ENCODE data around the gene ATXN2. TPM values are rescaled to one million over a fixed set of nuclear protein-coding genes. Genes with fewer than 3 reads are reported as not detected.

ATXN2 gene
- total and polyA plus RNA-seq, 9 of the 15 experiments (the other 6 are each of a cell fraction or from before 2014, with no cell fraction given) = 16.8 to 67.8 (median 29.3) TPM

- TF ChIP-seq ARID3B (CRISPR knock-in tag; IDR thresholded peaks at IDR 0.05; ENCODE audit: borderline replicate concordance) (no peak), U2AF1 (optimal IDR thresholded peaks at IDR 0.05; ENCODE audit: low read depth, low read length) (no peak), BMI1 (IDR thresholded peaks at IDR 0.05; ENCODE audit: low read length) (no peak), TAF9B (IDR thresholded peaks at IDR 0.05; ENCODE audit: partially characterized antibody) (no peak), WHSC1 (IDR thresholded peaks at IDR 0.05; ENCODE audit: low read length) (no peak), ELK3 (CRISPR knock-in tag; IDR thresholded peaks at IDR 0.05) (no peak), CHD4 (IDR thresholded peaks at IDR 0.05; ENCODE audit: insufficient read depth, insufficient replicate concordance, low read depth, low read length, poor library complexity, severe bottlenecking) (no peak), ZNF696 (CRISPR knock-in tag; conservative IDR thresholded peaks at IDR 0.05) (no peak), RHOXF2B (CRISPR knock-in tag; conservative IDR thresholded peaks at IDR 0.05) (no peak), ETS2 (tag; IDR thresholded peaks at IDR 0.05; ENCODE audit: borderline replicate concordance, poor library complexity, severe bottlenecking) (no peak), JUNB (CRISPR knock-in tag; conservative IDR thresholded peaks at IDR 0.05) (no peak), ZNF57 (CRISPR knock-in tag; IDR thresholded peaks at IDR 0.05) (no peak)
- TF ChIP-seq, protein P1, sequence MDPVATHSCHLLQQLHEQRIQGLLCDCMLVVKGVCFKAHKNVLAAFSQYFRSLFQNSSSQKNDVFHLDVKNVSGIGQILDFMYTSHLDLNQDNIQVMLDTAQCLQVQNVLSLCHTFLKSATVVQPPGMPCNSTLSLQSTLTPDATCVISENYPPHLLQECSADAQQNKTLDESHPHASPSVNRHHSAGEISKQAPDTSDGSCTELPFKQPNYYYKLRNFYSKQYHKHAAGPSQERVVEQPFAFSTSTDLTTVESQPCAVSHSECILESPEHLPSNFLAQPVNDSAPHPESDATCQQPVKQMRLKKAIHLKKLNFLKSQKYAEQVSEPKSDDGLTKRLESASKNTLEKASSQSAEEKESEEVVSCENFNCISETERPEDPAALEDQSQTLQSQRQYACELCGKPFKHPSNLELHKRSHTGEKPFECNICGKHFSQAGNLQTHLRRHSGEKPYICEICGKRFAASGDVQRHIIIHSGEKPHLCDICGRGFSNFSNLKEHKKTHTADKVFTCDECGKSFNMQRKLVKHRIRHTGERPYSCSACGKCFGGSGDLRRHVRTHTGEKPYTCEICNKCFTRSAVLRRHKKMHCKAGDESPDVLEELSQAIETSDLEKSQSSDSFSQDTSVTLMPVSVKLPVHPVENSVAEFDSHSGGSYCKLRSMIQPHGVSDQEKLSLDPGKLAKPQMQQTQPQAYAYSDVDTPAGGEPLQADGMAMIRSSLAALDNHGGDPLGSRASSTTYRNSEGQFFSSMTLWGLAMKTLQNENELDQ (CRISPR knock-in tag; IDR thresholded peaks at IDR 0.05; ENCODE audit: borderline replicate concordance) = no peak
Measured at GRCh38 chr12:111409780-111410430, 189.2 kb downstream of the ATXN2 start (continued).

All from K562 (cell line).